ENCODE measurements around the gene KCNS1. TPM values are rescaled to one million over a fixed set of nuclear protein-coding genes. Genes with fewer than 3 reads are reported as not detected.
A peak's percentile ranks its signal among the peaks of the same experiment; 100 is the strongest.

KCNS1 gene
- total RNA-seq, 1 donor from 2014 or later: not detected

DNA sequence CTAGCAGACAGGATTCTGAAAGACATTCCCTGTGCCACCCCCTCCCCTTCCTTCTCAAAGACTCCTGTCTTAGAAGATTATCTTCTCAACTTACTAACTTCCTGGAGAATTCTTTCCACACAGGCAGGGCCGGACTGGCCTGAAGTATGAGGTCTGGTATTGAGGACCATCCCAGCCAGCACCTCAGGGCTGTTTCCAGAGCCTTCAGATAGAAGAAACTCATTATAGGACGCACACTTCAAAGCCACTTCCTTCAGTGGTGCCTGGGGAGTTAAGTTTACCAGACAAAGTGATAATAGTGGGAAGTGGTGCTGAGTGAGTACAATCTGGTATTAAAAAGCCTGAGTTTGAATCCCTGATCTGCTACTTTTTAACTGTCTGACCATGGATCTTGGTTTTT, 15.6 kb downstream of the KCNS1 start:
- H3K27ac Mint-ChIP-seq (ENCODE audit: unreplicated experiment): no peak overlapping the region
- H3K36me3 Mint-ChIP-seq (ENCODE audit: unreplicated experiment): peaks cover 5% of the 10 kb centered on the region
- DNase-seq: no peak
- no peaks in the 10 kb centered on the region for H3K9me3 Mint-ChIP-seq (ENCODE audit: unreplicated experiment)
- TF ChIP-seq, protein P1, sequence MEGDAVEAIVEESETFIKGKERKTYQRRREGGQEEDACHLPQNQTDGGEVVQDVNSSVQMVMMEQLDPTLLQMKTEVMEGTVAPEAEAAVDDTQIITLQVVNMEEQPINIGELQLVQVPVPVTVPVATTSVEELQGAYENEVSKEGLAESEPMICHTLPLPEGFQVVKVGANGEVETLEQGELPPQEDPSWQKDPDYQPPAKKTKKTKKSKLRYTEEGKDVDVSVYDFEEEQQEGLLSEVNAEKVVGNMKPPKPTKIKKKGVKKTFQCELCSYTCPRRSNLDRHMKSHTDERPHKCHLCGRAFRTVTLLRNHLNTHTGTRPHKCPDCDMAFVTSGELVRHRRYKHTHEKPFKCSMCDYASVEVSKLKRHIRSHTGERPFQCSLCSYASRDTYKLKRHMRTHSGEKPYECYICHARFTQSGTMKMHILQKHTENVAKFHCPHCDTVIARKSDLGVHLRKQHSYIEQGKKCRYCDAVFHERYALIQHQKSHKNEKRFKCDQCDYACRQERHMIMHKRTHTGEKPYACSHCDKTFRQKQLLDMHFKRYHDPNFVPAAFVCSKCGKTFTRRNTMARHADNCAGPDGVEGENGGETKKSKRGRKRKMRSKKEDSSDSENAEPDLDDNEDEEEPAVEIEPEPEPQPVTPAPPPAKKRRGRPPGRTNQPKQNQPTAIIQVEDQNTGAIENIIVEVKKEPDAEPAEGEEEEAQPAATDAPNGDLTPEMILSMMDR (IDR thresholded peaks at IDR 0.05; ENCODE audit: partially characterized antibody, unreplicated experiment): no peak
- no peaks in the 10 kb centered on the region for H3K27me3 Mint-ChIP-seq (ENCODE audit: unreplicated experiment)
- H3K4me1 Mint-ChIP-seq (ENCODE audit: low read depth, unreplicated experiment): no peaks in the 10 kb centered on the region
- H3K4me3 Mint-ChIP-seq (ENCODE audit: unreplicated experiment): no peak overlapping the region

DNA sequence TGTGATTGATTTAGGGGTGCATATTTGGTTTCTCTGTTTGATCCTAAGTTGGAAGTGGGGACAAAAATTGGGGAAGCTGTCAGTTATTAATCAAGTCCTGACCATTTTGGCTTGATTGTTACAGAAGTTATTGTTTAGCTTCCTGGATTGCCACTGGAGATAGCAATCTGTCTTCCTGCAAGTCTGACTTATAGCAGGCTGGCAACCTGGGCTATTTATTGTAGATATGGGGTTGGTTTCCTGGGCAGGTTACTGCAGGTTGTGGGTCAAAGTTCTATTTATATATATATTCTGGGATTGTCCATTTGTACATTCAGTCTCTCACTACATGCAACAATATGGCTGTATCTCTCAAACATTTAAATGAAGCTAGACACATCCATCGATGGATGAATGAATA, 17.8 kb downstream of the KCNS1 start:
- Mint-ChIP-seq H3K9me3 (ENCODE audit: unreplicated experiment) (no peaks in the 10 kb centered on the region), H3K27ac (ENCODE audit: unreplicated experiment) (no peak overlapping the region), H3K27me3 (ENCODE audit: unreplicated experiment) (no peaks in the 10 kb centered on the region), H3K36me3 (ENCODE audit: unreplicated experiment) (peaks cover 5% of the 10 kb centered on the region), H3K4me1 (ENCODE audit: low read depth, unreplicated experiment) (no peaks in the 10 kb centered on the region), H3K4me3 (ENCODE audit: unreplicated experiment) (no peak overlapping the region)
- DNase-seq: no peak
- TF ChIP-seq, protein P1 (IDR thresholded peaks at IDR 0.05; ENCODE audit: partially characterized antibody, unreplicated experiment): no peak

DNA sequence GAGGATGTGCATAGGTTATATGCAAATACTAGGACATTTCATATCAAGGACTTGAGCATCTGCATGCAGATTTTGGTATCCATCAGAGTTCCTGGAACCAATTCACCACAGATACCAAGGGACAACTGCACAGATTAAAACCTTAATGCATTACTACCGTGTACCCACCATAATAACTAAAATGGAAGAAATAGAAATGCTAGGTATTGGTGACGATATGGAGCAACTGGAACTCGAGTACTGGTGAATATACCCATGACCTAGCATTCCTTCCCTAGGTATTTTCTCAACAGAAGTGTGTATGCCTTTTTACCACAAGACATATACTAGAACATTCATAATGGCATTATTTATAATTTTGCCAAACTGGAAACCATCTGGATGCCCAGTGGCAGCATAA, 18.5 kb downstream of the KCNS1 start:
- Mint-ChIP-seq H3K4me3 (ENCODE audit: unreplicated experiment) (no peak overlapping the region), H3K9me3 (ENCODE audit: unreplicated experiment) (no peaks in the 10 kb centered on the region), H3K4me1 (ENCODE audit: low read depth, unreplicated experiment) (no peaks in the 10 kb centered on the region), H3K27me3 (ENCODE audit: unreplicated experiment) (no peaks in the 10 kb centered on the region), H3K27ac (ENCODE audit: unreplicated experiment) (no peak overlapping the region), H3K36me3 (ENCODE audit: unreplicated experiment) (peaks cover 5% of the 10 kb centered on the region)
- no peak for DNase-seq
- TF ChIP-seq, protein P1 (IDR thresholded peaks at IDR 0.05; ENCODE audit: partially characterized antibody, unreplicated experiment): no peak

DNA sequence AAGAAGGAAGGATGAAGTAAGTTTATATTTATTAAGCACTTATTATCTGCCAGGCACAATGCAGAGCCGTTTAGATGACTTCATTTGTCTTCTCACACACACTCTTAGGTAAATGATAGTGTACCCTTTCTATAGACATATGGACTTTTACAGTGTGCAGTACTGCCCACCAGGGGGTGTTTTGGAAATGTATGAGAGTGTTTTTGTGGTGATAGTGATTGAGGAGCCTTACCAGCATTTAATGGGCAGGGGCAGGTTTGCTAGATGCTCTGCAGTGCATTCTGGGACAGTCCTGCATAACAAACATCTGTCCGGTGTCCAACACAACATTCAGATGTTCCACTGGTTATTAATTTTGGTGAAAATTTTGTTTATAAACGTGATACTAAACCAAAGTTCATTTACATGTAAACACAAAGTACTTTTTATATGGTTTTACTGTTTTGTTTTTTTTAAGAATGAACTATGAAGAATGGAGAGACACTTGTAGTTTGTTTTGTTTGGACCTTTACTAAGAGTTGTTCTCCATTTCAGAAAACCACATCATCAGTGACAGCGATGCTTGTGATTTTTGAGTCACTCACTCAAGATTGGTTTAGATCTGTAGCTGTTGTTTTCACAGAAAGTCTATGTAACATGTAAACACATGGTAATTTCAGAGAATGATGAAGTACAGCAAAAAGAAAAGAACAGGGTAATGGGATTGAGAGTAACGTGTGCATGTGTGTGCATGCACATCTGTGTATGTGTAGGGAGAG, 19.9 kb downstream of the KCNS1 start:
- H3K27ac Mint-ChIP-seq (ENCODE audit: unreplicated experiment): no peak overlapping the region
- DNase-seq: no peak
- peaks cover 5% of the 10 kb centered on the region for H3K36me3 Mint-ChIP-seq (ENCODE audit: unreplicated experiment)
- TF ChIP-seq, protein P1 (IDR thresholded peaks at IDR 0.05; ENCODE audit: partially characterized antibody, unreplicated experiment): peak; percentile 56
- H3K27me3 Mint-ChIP-seq (ENCODE audit: unreplicated experiment): no peaks in the 10 kb centered on the region
- H3K4me3 Mint-ChIP-seq (ENCODE audit: unreplicated experiment): no peak overlapping the region
- H3K4me1 Mint-ChIP-seq (ENCODE audit: low read depth, unreplicated experiment): no peaks in the 10 kb centered on the region
- H3K9me3 Mint-ChIP-seq (ENCODE audit: unreplicated experiment): no peaks in the 10 kb centered on the region

DNA sequence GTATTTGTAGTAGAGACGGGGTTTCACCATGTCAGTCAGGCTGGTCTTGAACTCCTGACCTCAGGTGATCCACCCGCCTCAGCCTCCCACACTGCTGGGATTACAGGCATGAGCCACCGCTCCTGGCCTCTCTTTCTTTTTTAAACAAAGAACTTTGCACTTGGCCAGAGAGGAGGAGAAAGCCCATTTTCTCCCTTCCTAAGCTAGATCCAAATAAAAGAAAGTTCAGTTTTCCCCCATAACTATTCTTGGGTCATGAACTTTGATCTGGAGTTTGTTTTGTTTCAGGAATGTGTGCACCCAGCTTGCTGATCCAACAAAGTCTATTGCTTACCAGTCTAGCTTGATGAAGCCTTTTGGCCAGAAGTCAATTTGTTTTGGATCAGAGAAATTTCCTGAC, 23.4 kb downstream of the KCNS1 start:
- TF ChIP-seq, protein P1 (IDR thresholded peaks at IDR 0.05; ENCODE audit: partially characterized antibody, unreplicated experiment): no peak
- DNase-seq: no peak
- no peaks in the 10 kb centered on the region for H3K4me1 Mint-ChIP-seq (ENCODE audit: low read depth, unreplicated experiment)
- H3K27me3 Mint-ChIP-seq (ENCODE audit: unreplicated experiment): no peaks in the 10 kb centered on the region
- H3K4me3 Mint-ChIP-seq (ENCODE audit: unreplicated experiment): no peak overlapping the region
- H3K27ac Mint-ChIP-seq (ENCODE audit: unreplicated experiment): no peak overlapping the region
- H3K9me3 Mint-ChIP-seq (ENCODE audit: unreplicated experiment): no peaks in the 10 kb centered on the region
- peaks cover 5% of the 10 kb centered on the region for H3K36me3 Mint-ChIP-seq (ENCODE audit: unreplicated experiment)
